Myocyte (in vitro differentiated cells): ENCODE data around the gene TRPC4. TPM values are rescaled to one million over a fixed set of nuclear protein-coding genes. Genes with fewer than 3 reads are reported as not detected.
"Not testable (repeated sequence)": the region's sequence is repeated elsewhere in the genome, so short reads cannot be mapped to it uniquely, and the experiment has no call there.

ENCODE experiments used
- DNase-seq: peaks from one replicate; pipeline ENCODE4 v3.0.0-alpha.2; 2012; ENCODE audit warnings: low read depth
- total RNA-seq: library from RNA; depleted of rRNA; stranded (reverse); fragments of >200 nt; gene quantifications from 2 replicates; pipeline ENCODE4 v1.2.3, GENCODE V29; 2014

TRPC4 gene
- total RNA-seq, 1 donor from 2014 or later, result 0.99 TPM

- DNase-seq, result no peak
These were observed 36.2 kb downstream of the TRPC4 start for GRCh38 chr13:37833411-37833810.

GRCh38 chr13:37816276-37816675 lies 53.3 kb downstream of the TRPC4 start:
- DNase-seq, result no peak

- DNase-seq, result no peak
These were observed 58.1 kb downstream of the TRPC4 start for GRCh38 chr13:37811441-37811840.

DNA sequence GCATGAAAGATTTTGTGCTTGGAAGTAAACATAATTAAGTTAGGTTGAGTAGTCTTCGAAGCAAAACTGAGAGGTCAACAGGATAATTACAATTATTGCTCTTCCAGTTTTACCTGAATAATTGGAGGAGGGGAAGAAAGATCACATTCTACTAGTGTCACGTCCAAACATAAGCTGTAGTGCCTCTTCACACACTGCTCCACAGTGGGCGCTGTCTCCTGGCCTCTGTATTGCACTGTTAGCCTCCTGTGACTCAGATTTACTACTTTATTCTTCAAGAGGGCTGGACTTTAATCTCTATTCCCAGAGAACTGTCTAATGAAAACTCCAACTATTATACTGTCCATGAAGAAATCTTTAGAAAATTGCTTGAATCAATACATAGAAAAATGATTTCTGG lies 62.9 kb downstream of the TRPC4 start:
- no peak for DNase-seq

DNA sequence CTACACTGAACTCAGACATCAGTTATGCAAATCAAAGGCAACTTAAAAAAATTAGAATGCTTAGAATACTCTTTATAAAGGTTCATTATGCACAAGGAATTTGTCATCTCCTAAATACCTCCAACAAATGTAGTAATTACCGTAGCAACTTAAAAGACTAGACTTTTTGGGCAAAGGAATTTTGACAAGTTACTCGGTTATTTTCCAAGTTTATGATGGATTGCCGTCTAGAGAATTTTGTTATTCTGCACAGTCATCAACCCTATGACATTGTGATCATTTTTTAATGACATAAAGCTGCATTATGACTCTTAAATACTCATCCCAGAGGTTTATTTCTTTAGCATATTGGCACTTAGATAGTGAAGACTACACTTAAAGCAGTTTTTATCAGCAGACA lies 71.9 kb downstream of the TRPC4 start:
- DNase-seq, result peak; percentile 12

DNA sequence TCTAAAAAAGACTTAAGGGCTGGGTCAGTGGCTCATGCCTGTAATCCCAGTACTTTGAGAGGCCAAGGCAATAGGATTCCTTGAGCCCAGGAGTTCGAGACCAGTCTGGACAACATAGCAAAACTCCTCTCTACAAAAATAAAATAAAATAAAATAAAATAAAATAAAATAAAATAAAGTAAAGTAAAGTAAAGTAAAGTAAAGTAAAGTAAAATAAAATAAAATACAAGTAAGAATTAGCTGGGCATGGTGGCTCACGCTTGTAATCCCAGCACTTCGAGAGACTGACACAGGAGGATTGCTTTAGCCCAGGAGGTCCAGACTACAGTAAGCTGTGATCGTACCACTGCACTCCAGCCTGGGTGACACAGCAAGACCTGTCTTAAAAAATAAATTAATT lies 72.8 kb downstream of the TRPC4 start:
- not testable (repeated sequence) for DNase-seq

DNA sequence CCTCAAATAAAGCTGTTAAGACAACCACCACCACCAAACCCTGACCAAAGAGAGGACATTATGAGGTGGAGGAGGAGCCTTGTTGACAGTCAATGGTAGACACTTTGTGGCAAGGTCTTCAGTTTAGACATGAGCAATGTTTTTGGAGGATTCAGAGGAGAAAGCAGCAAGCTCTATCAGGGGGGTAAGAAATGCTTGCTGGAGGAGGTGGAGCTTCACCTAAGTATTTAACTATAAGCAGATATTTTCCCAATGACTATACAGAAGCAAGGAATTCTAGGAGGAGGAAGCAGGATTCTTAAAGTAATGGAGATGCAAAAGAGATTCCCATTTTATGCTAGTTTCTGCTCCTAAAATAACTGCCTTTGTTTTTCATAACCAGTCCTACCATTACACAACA lies 74.2 kb downstream of the TRPC4 start:
- DNase-seq, result no peak

DNA sequence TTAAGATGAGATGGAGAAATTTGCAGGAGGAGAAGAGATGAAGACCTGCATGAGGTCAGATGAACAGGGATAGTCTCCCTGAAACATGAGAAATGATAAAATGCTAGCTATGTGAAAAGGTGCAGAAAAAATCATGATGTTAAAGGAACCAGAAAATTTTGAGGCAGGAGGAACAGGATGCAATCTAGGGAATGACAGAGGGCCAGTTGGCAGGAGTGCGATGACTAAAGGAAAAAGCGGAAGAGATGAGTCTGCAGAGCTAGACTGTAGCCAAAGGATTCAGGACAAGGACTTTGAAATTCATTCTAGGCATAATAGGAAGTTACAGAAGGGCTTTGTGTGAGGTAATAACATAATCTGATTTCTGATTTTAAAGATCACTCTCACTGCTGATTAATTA lies 77.9 kb downstream of the TRPC4 start:
- no peak for DNase-seq

DNA sequence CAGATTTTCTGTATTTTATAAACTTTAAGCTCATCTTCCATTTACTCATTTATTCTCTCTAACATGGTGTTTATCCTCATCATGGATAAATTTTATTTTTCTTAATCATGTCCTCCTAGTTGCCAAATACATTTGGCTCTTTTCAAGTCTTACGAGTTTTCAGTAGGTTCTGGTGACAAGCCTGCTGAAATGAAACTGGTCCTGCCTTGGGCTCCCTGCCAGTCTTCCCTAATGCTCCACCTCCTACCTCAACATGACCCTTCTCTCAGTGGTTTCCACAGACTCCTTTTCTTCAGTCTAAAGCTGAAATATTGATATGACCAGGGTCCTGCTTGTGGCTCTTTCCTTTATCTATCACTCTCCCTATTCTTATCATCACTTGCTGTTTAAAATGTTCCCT lies 81.2 kb downstream of the TRPC4 start:
- no peak for DNase-seq

- DNase-seq, result no peak
These were observed 91.9 kb downstream of the TRPC4 start for GRCh38 chr13:37777676-37778075.

GRCh38 chr13:37775871-37776270 lies 93.7 kb downstream of the TRPC4 start:
- DNase-seq, result no peak

- no peak for DNase-seq
These were observed 96.9 kb downstream of the TRPC4 start for GRCh38 chr13:37772644-37773043.

- no peak for DNase-seq
These were observed 100.0 kb downstream of the TRPC4 start for GRCh38 chr13:37769545-37769944.

DNA sequence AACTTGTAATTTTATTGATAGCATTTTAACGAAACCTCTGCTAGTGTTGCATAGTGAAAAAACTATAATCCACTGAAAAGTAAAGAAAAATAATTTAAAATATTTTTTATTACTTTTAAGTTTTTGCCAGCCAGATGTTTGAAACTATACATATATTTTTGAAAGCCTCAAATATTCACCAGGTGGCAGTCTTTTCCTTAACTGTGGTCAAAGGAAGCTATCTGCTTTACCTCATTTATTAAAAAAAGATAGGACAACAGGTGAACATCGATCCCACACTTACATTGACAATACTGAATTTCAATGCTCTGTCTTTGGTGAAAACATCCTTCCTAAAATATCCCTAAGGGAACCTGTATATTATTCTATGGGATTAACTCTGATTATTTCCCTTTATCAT lies 100.5 kb downstream of the TRPC4 start:
- no peak for DNase-seq

DNA sequence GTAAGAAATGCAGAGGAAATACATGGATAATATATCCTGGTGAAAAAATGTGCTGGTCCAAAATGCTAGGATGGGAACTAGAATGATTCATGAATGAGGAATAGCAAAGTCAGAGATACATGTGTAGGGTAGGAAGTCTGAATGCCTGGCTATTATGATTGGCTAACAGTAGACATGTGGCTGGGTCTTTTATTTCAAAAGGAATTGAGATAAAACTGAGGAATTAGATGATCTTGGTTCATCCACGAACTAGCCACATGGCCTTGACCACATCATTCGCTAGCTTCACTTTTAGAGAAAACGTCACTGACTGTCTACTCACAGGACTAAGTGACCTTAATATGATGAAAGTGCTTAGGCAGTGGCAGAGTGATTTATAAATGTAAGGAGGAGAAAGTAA lies 103.1 kb downstream of the TRPC4 start:
- DNase-seq, result no peak

DNA sequence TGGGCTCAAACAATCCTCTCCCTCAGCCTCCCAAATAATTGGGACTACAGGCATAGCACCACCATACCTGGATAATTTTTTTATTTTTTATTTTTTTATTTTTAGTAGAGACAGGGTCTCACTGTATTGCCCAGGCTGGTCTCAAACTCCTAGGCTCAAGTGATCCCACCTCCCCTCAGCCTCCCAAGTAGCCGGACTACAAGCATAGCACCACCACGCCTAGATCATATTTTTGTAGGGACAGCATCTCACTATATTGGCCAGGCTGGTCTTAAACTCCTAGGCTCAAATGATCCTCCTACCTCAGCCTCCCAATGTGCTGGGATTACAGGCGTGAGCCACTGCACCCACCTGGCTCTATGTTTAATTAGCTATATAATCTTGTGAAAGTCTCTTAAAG lies 114.2 kb downstream of the TRPC4 start:
- no peak for DNase-seq

DNA sequence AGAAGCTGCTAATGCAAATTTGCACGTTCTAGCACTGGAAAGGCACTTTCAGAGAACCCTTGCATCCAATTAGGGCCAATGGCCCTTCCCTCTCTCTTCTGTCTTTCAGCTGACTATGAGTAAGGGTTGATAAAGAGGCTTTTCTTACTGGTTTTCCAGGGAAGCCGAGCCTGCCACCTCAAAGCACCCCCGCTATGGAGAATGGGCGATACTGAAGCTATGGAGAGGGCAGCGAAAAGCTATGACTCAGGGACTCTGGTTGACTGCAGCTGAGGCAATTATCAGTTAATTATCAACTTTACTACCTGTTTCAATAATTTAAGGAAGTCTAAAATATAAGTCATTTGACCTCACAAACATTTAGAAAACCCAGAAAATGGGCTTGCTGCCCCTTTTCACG lies 115.8 kb downstream of the TRPC4 start:
- no peak for DNase-seq

- no peak for DNase-seq
These were observed 117.4 kb downstream of the TRPC4 start for GRCh38 chr13:37752146-37752545.

GRCh38 chr13:37751025-37751424 lies 118.5 kb downstream of the TRPC4 start:
- no peak for DNase-seq

- no peak for DNase-seq
These were observed 120.7 kb downstream of the TRPC4 start for GRCh38 chr13:37748913-37749312.

DNA sequence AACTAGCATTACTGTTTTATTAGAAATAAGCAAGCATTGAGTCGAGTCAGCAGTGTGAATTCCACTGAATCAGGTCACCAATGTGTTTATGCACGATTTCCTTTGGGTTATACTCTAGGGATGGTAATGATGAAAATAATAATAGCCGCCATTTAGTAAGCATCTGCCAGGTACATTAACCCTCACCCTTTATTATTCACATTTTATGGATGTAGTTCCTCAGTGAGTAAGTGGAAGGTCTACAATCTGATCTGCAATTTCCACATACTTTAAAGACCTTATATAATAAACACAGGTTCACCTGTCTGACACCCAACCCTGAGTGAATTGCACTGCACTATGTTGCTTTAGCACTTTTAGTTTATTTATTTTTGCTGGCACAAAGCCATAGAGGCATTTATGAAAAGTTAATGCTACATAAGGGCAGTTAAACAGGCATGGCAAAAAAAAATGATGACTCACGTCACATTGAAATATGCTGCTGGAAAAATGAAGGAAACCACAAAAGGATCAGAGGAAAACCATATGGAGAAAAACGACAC lies 122.4 kb downstream of the TRPC4 start:
- peak; percentile 21 for DNase-seq

DNA sequence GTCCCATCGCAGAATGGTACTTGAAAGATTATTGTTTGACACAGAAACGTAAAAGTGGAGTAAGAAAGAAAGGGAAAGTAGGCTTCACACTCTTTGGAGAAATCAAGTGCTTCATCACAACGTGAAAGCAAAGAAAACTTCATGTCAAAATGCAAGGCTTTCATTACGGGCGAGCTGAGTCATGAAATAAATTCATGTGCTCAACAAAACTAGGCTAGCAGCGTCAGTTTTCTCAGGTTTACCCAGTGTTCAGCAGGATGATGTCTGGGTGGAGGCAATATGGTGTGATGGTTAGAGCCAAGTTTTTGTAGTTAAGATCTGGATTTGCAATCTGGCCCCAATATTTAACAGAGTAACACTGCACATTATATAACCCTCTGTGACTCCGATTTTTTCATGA lies 128.0 kb downstream of the TRPC4 start:
- no peak for DNase-seq

DNA sequence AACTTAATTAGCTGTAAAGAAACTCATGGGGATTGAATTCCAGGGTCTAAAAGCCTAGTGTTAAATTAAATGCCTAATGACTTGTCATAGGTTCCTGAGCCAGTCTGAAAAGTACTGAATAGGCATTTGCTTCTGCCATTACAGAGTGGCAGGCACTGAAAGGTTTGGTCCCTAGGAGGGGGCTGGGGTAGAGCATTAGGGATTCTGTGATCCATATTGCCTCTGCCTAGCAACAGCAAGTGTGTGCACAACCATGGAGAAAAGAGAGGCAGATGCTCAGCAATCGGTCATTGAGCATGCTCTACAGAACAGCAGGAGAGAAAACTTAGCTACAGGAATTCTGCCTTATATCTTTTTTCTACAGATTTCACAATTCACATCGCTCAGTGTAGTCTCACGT lies 133.5 kb downstream of the TRPC4 start:
- no peak for DNase-seq

GRCh38 chr13:37735293-37735692 lies 134.3 kb downstream of the TRPC4 start:
- DNase-seq, result no peak
